Uterus (tissue), 4 donors: ENCODE data around the gene SREK1IP1. TPM values are rescaled to one million over a fixed set of nuclear protein-coding genes. Genes with fewer than 3 reads are reported as not detected.

Experiments used
- DNase-seq, 2 donors: peaks; one replicate each; pipeline ENCODE4 v3.0.0-alpha.2; 2019 to 2020
- H3K27ac ChIP-seq, 2 donors: fragments of 200-600 bp; sonication (generic); 1 replicate in 1 of 2; 2 replicates in 1 of 2; pipeline ENCODE4 v1.5.1; 2016 to 2018
- H3K27me3 ChIP-seq, 2 donors: fragments of 200-600 bp; sonication (generic); one replicate each; pipeline ENCODE4 v1.5.1; 2018 to 2019; ENCODE audit warnings: control low read depth in 1 of 2
- H3K36me3 ChIP-seq, 2 donors: fragments of 200-600 bp; sonication (generic); one replicate each; pipeline ENCODE4 v1.5.1; 2019; ENCODE audit warnings: control low read depth in 1 of 2
- H3K4me1 ChIP-seq, 2 donors: fragments of 200-600 bp; sonication (generic); one replicate each; pipeline ENCODE4 v1.5.1; 2018 to 2019; ENCODE audit warnings: control low read depth in 1 of 2
- H3K4me3 ChIP-seq, 2 donors: fragments of 200-600 bp; sonication (generic); 1 replicate in 1 of 2; 2 replicates in 1 of 2; pipeline ENCODE4 v1.5.1; 2018 to 2019; ENCODE audit warnings: mild to moderate bottlenecking in 1 of 2
- H3K9me3 ChIP-seq, 2 donors: fragments of 200-600 bp; sonication (generic); one replicate each; pipeline ENCODE4 v1.5.1; 2019; ENCODE audit warnings: control low read depth in 1 of 2
- POLR2A ChIP-seq, 2 donors: fragments of 450-650 bp; IDR thresholded peaks; one replicate each; pipeline ENCODE4 v1.6.1; 2016; ENCODE audit warnings: antibody characterized with exemption in 2 of 2, mild to moderate bottlenecking in 1 of 2, moderate library complexity in 1 of 2
- intact Hi-C: fragments of 100-400 bp; cut with DNase I; formaldehyde crosslinking; loops from one replicate; pipeline ENCODE4 v1.15.1; 2023; ENCODE audit warnings: low total_unique reads
- total RNA-seq, 4 donors: library from RNA; depleted of rRNA in 3 of 4; stranded (reverse); fragments of >200 nt in 3 of 4; gene quantifications; one replicate each; pipeline versions ENCODE4 v1.1.0 to v1.2.4, GENCODE V29; 2014 to 2023
- TF ChIP-seq, protein P1 (sequence below), 4 experiments: fragments of 200-600 bp in 2 of 4; fragments of 450-650 bp in 2 of 4; sonication (generic) in 2 of 4; IDR thresholded peaks; one replicate each; pipeline ENCODE4 v1.5.1; 2016 to 2019; ENCODE audit warnings: antibody characterized with exemption in 4 of 4, mild to moderate bottlenecking in 2 of 4, moderate library complexity in 1 of 4
- donor health status: DM: yes; HTN: yes; CAD: no.

Gene SREK1IP1
- total RNA-seq, 4 donors from 2014 or later: 3.6 to 28.4 (median 18.0) TPM

DNA sequence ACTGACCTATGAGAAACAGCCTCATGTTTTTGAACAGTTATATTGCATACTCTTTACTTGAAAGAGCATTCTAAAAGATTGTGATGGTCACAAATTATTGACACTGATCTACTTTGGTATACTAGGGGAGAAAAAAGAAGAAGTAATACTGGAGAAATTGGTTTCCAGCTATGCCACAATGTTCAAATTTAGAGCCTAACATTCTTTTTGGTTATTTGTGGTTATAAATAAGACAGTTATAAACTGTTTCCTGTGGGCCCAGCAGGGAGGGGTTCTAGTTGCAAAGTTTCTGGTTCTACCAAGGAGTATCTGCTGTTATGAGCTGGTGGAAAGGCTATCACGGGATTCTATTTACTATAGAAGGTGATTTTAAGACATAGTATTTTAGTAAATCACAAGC, 5.0 kb upstream of the SREK1IP1 start:
- TF ChIP-seq POLR2A (IDR thresholded peaks at IDR 0.05): no peak
- TF ChIP-seq, protein P1, sequence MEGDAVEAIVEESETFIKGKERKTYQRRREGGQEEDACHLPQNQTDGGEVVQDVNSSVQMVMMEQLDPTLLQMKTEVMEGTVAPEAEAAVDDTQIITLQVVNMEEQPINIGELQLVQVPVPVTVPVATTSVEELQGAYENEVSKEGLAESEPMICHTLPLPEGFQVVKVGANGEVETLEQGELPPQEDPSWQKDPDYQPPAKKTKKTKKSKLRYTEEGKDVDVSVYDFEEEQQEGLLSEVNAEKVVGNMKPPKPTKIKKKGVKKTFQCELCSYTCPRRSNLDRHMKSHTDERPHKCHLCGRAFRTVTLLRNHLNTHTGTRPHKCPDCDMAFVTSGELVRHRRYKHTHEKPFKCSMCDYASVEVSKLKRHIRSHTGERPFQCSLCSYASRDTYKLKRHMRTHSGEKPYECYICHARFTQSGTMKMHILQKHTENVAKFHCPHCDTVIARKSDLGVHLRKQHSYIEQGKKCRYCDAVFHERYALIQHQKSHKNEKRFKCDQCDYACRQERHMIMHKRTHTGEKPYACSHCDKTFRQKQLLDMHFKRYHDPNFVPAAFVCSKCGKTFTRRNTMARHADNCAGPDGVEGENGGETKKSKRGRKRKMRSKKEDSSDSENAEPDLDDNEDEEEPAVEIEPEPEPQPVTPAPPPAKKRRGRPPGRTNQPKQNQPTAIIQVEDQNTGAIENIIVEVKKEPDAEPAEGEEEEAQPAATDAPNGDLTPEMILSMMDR (IDR thresholded peaks at IDR 0.05): no peak
- no peaks in the 10 kb centered on the region for H3K27me3 ChIP-seq

DNA sequence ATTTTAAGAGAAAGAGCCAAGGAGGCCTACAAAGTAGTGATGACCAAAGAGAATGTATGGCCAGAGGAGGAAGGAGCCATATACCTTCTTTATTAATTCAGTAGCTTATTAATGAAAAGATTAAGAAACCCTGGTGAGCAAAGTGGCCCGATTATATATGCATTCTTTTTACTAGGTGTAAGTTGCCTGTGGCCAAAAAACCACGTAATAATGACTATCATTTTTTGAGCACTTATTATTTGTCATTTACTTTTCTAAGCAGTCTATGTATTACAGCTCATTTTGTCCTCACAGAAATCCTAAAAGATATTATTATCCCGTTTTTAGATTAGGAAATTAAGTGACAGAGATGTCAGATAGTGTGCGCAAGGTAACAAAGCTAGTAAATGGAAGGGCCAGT, 3.2 kb upstream of the SREK1IP1 start:
- TF ChIP-seq, protein P1 (IDR thresholded peaks at IDR 0.05): no peak
- no peak for TF ChIP-seq POLR2A (IDR thresholded peaks at IDR 0.05)
- Histone ChIP-seq H3K9me3 (no peaks in the 10 kb centered on the region), H3K4me3 (no peak overlapping the region), H3K27ac (no peak overlapping the region), H3K36me3 (no peaks in the 10 kb centered on the region), H3K27me3 (no peaks in the 10 kb centered on the region), H3K4me1 (peaks cover 6% of the 10 kb centered on the region in 2 donors)
- no peak for DNase-seq
- intact Hi-C loops: no loop called here

More for the DNA sequence above, 5.0 kb upstream of the SREK1IP1 start:
- Histone ChIP-seq H3K36me3 (no peaks in the 10 kb centered on the region), H3K27ac (no peak overlapping the region), H3K4me3 (no peak overlapping the region), H3K4me1 (peaks cover 0 to 6% of the 10 kb centered on the region in 2 donors), H3K9me3 (no peaks in the 10 kb centered on the region)
- DNase-seq: no peak
- intact Hi-C loops: no loop called here

DNA sequence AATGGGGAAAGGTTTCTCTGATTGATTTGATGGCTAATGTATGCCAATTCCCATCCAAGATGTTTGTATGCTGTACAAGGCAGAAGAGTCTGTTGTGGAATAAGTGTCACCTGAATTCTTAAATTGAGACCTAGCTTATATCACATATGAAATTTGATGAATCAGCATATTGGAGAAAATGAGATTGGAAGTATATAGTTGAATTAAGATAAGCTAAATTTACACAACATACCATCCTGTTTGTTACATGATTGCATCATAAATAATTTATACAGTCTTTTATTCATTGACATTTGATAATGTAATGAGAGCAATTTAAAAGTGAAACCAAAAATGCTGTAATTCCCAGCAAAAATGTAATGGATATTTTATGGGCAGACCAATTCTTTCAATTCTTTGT, 1.4 kb upstream of the SREK1IP1 start:
- no peak overlapping the region for H3K27ac ChIP-seq
- H3K27me3 ChIP-seq: no peaks in the 10 kb centered on the region
- DNase-seq: no peak
- no peaks in the 10 kb centered on the region for H3K36me3 ChIP-seq
- H3K9me3 ChIP-seq: no peaks in the 10 kb centered on the region
- intact Hi-C loops: no loop called here
- H3K4me1 ChIP-seq: peaks cover 6 to 12% of the 10 kb centered on the region in 2 donors
- H3K4me3 ChIP-seq: peak overlapping the region; percentile 56 to 87
- TF ChIP-seq, protein P1 (IDR thresholded peaks at IDR 0.05): no peak
- TF ChIP-seq POLR2A (IDR thresholded peaks at IDR 0.05): no peak

DNA sequence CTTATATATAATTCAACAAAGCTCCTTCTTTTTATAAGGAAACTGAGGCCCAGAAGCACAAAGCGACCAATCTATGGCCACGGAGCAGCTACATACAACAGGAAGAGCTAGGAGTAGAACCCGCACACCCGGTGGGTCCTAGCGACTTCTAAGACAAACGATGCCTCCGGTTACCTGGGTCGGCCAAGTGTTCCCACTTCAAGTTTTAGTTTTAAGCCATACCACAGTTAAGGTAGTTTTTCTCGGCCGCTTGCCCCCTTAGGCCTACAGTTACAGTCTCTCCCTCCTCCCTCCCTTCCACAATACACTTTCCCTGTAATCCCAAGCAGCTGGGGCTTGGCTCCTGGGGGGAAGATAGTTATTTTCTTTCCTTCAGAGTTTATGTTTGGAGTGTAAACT, 533 bp downstream of the SREK1IP1 start:
- peak in 1 of 2 donors; percentile 14 for DNase-seq
- TF ChIP-seq POLR2A (IDR thresholded peaks at IDR 0.05): no peak
- TF ChIP-seq, protein P1 (IDR thresholded peaks at IDR 0.05): no peak
- Histone ChIP-seq H3K4me3 (peak overlapping the region; percentile 56 to 87), H3K4me1 (peaks cover 6 to 12% of the 10 kb centered on the region in 2 donors), H3K27me3 (no peaks in the 10 kb centered on the region), H3K9me3 (no peaks in the 10 kb centered on the region), H3K36me3 (no peaks in the 10 kb centered on the region), H3K27ac (peak overlapping the region; percentile 78 to 92)
- intact Hi-C loops: no loop called here

DNA sequence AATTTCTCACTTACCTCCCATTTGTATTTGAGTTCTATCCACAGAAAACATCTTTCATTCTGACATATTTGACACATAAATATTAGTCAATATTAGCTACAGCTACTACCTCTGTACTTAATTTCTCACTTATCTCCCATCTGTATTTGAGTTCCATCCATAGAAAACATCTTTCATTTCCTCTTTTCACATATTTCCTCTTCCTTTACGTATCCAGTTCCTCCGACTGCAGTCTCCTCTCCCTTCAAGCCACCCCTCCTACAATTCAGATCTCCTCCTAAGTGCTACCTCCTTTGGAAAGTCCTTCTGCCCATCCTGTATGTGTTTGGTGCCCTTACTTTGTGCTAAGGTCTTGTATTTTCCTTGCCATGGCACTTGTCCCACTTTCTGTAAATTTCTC, 1.6 kb downstream of the SREK1IP1 start:
- H3K4me1 ChIP-seq: peaks cover 6 to 12% of the 10 kb centered on the region in 2 donors
- TF ChIP-seq, protein P1 (IDR thresholded peaks at IDR 0.05): no peak
- TF ChIP-seq POLR2A (IDR thresholded peaks at IDR 0.05): no peak
- H3K27me3 ChIP-seq: no peaks in the 10 kb centered on the region
- DNase-seq: no peak
- H3K9me3 ChIP-seq: no peaks in the 10 kb centered on the region
- no peaks in the 10 kb centered on the region for H3K36me3 ChIP-seq
- intact Hi-C loops: no loop called here
- peak overlapping the region in 1 of 2 donors; percentile 56 for H3K4me3 ChIP-seq
- no peak overlapping the region for H3K27ac ChIP-seq
